Astrocyte of the spinal cord (primary cell): Measurements from ENCODE around the gene SYT14.
"Not testable (repeated sequence)": the region's sequence is repeated elsewhere in the genome, so short reads cannot be mapped to it uniquely, and the experiment has no call there.

ENCODE experiments used
- DNase-seq: peaks from one replicate; pipeline ENCODE4 v3.0.0; 2011; ENCODE audit warnings: low read depth, low spot score
- H3K4me3 ChIP-seq: 2 replicates; pipeline ENCODE4 v1.5.1; 2011; ENCODE audit warnings: low read depth, mild to moderate bottlenecking, low read length, moderate library complexity
- CTCF ChIP-seq: IDR thresholded peaks from 2 replicates; pipeline ENCODE4 v1.5.1; 2012; ENCODE audit warnings: low read depth, mild to moderate bottlenecking, low read length, inconsistent platforms
- in situ Hi-C: cut with HindIII; loops from 2 replicates; pipeline ENCODE4 v1.10.0; 2017; ENCODE audit warnings: low sequenced_read_pairs

The SYT14 gene

DNA sequence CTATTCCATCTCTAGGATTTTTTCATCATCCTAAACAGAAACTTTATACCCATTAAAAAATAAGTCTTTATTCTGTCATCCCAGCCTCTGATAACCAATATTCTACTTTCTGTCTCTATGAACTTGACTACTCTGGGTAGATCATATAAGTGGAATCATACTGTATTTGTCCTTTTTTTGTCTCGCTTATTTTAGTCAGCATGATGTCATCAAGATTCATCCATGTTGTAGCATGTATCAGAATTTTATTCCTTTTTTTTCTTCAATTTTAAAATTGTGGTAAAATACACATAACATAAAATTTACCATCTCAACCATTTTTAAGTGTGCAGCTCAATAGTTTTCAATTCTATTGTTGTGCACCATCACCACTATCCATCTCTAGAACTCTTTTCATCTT is 90.0 kb downstream of the SYT14 start:
- no peak overlapping the region for H3K4me3 ChIP-seq
- DNase-seq = no peak
- in situ Hi-C loops = no loop called here
- no peak for TF ChIP-seq CTCF

GRCh38 chr1:210031473-210031872 is 93.5 kb downstream of the SYT14 start:
- TF ChIP-seq CTCF = no peak
- no peak for DNase-seq
- H3K4me3 ChIP-seq = no peak overlapping the region
- in situ Hi-C loops = no loop called here

DNA sequence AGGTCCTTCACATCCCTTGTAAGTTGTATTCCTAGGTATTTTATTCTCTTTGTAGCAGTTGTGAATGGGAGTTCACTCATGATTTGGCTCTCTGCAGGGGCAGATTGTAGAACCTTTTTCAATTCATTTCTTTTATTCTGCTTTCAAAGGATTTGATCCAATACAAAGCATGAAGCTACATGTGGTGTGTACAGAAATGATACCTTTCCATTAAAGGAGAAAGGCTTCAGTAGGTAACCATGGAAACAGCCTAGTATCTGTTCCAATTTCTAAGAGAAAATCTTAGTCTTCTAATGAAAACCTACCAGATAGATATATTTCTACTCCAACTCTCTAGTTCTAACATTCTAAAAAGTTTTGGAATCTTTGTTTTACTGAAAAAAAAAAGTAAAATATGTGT is 105.0 kb downstream of the SYT14 start:
- TF ChIP-seq CTCF = no peak
- in situ Hi-C loops = no loop called here
- H3K4me3 ChIP-seq = no peak overlapping the region
- DNase-seq = no peak

DNA sequence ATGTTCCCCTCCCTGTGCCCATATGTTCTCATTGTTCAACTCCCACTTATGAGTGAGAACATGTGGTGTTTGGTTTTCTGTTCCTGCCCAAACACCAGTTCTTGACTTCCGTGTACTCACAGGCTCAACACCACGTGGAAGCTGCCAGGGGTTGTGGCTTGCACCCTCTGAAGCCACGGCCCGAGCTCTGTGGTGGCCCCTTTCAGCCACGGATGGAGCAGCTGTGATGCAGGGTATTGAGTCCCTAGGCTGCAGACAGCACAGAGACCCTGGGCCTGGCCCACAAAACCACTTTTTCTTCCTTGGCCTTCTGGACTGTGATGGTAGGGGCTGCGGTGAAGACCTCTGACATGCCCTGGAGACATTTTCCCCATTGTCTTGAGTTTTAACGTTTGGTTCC is 111.6 kb downstream of the SYT14 start:
- no peak for TF ChIP-seq CTCF
- DNase-seq = no peak
- no peak overlapping the region for H3K4me3 ChIP-seq
- in situ Hi-C loops = no loop called here

- in situ Hi-C loops, DNase-seq, H3K4me3 ChIP-seq: not testable (repeated sequence)
Observed at GRCh38 chr1:210050491-210050890, 112.5 kb downstream of the SYT14 start.

- no peak for TF ChIP-seq CTCF
- no peak for DNase-seq
- H3K4me3 ChIP-seq = no peak overlapping the region
- in situ Hi-C loops = no loop called here
Observed at GRCh38 chr1:210053126-210053525, 115.1 kb downstream of the SYT14 start.

DNA sequence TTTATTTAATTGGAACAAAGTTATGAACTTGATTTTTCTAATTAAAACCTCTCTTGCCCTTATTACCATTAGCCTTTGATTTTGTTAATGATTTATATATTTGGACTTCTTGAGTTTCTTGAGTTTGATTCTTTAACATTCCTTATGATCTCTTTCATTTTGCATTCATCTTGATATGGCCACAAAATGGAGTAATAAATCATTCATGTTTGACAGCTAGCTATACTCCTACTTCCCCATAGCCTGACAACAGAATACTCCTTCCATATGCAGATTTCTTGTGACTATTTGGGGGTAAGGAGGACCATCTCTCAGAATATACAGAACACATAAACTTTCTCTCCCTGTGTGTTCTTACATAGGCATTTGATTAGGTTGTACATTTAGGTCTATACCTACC is 119.6 kb downstream of the SYT14 start:
- in situ Hi-C loops = no loop called here
- DNase-seq = no peak
- H3K4me3 ChIP-seq = no peak overlapping the region
- no peak for TF ChIP-seq CTCF
